IPS DF 4.7 (cell line): ENCODE results near the gene ILKAP.

Experiments used
- DNase-seq: peaks from one replicate; pipeline ENCODE4 v3.0.0-alpha.2; 2013; ENCODE audit warnings: low spot score; ENCODE audit errors: extremely low read depth

ILKAP gene

DNA sequence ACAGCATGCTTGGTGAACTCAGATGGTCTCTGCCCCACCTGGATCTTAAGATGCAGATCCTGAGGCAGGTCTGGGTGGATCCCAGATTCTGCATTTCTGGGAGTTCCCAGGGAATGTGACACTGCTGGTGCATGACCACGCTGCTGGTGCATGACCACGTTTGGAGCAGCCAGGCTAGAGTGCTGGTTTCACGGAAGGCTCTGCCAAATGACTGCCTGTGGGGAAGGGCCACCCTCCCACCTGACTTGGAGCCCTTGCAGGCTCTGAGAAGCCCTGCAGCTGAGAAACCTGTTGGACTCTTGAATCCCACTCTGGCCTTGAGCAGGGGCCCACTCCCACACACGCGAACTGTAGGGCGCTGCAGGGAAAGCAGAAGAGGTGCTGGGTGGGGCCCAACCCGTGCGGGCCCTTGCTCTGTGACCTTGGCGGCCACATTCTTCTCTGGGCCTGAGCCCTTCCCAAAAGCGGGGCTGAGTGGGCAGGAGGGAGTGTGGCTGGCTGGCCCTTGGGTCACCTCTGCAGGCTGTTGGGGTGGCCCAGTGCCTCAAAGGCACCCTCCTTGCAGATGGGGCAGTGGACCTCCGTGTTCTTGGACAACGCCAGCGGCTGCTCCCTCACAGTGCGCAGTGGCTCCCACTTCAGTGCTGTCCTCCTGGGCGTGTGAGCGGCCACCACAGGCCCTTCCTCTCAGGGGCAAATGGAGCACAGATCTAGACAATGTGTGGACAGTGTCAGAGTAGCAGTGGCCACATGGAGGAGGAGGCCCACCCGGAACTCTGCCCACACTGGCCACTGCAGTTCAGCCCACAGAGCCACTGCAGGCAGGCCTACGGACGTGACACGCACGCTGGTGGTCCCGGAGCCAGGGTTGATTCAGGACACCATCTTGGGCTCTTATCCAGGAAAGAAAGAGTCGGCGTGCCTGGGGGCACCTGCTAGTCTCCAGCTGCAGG lies 36.8 kb downstream of the ILKAP start:
- DNase-seq, result no peak

DNA sequence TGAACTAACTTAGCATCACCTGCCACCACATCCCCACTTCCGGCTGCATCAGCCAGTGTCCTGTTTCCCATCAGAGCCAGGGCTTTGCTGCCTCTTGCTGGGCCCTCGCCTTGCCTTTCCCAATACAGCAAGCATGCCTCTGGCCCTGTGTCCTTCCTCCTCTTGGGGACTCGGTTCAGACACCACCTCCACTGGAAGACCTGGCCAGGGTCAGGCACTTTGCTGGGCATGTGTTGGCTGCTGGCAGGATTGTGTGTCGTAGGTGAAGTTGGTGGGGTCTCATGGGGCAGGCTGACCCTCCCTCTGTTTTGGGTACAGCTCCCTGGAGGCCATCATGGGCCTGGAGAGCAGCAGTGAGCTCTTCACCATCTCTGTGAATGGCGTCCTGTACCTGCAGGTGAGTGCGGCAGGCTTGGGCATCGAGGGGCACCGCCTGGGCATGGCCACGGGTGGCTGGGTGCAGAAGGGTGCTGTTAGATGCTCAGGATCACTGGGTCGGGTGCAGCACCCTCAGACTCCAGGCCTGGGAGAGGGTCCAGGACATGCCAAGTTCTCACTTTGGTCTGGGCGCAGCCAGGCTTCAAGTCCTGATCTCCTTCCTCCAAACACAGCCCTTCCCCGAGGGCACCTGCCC lies 38.1 kb downstream of the ILKAP start:
- DNase-seq, result no peak

DNA sequence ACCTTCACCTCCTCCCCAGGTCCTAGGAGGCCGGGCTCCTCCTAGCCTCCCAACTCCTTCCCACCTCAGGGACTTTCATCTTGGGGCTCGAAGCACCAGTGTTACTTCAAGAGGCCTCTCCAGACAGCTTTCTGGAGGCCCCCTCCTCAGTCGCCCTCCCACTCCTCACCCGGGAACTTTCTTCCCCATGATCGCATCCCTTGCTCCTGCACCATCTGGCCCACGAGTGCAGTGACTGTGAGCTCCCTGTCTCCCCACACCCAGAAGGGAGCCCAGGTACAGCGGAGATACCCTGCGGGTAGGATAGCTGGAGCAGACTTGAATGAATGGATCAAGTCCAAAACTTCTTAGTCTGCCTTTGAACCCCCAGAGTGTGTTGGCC lies 38.6 kb downstream of the ILKAP start:
- DNase-seq, result no peak

DNA sequence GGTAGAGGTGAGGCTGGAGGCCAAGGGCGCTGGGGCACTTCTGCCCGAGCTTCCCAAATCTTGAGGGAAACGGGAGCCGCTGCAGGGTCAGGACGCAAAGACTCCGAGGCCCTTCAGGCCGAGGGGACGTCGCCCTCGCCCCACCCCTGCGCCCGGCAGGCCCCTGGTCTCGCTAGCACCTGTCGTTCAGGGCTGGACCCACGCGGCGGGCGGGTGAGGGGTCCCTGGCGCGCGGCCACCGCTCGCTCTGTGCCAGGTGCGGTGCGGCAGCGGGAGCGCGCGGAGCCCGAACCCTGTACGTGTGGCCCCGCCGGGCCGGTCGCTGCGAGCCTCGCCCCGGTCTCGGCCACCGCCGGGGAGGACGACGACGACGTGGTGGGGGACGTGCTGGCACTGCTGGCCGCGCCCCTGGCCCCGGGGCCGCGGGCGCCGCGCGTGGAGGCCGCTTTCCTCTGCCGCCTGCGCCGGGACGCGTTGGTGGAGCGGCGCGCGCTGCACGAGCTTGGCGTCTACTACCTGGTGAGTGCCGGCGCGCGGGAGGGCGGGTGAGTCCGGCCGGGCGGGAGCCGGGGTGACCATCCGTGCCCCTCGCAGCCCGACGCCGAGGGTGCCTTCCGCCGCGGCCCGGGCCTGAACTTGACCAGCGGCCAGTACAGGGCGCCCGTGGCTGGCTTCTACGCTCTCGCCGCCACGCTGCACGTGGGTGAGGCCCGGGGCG lies 39.9 kb downstream of the ILKAP start:
- no peak for DNase-seq

DNA sequence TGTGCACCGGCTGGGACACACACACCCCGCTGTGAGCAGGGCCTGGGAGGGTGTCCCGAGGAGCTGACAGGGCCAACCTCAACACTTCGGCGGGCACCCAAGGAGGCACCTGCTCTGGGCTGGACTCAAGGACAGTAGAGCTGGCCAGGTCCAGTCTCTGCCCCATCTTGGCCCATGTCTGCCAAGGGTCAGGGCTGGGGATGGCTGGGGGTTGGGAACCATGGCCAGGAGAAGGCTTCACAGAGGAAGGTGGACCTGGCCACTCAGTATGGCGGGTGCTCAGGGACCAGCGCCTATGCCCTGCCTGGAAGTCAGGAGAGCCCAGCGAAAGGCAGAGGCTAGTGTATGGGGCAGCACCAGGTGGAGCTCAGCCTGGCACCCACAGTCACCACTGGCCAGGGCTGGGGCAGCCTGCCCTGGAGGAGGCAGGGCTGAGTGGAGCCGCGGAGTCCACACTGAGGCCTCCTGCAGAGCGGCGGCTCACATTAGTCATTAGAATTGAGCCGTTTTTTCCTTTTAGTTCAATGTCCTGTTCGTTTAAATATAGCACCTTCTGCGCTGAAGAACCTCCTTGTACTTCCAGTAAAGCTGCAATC lies 40.6 kb downstream of the ILKAP start:
- no peak for DNase-seq

DNA sequence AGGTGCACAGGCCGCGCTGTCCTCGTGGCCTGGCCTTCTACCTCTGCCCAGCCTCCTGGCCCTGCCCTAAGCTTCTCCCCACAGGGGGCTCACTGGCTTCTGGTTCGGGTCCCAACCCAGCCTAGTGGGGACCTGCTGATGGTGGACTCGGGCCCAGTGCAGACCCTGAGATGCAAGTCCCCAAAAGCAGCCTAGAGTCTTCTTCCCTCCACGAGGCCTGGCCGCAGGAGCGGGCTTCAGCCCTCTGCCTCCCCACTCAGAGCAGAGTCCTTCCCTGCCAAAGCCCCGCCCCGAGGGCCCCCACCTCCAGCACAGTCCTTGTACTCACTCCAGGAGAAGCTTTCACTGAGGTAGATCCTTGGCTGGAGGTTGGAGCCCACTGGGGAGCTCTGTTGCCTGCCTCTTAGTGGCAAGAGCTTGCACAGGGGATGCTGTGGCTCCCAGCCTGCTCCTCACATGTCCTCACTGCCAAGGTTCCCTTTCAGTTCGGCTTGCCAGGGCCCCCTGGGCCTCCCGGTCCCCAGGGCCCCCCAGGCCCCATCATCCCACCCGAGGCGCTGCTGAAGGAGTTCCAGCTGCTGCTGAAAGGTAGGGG lies 41.1 kb downstream of the ILKAP start:
- no peak for DNase-seq

DNA sequence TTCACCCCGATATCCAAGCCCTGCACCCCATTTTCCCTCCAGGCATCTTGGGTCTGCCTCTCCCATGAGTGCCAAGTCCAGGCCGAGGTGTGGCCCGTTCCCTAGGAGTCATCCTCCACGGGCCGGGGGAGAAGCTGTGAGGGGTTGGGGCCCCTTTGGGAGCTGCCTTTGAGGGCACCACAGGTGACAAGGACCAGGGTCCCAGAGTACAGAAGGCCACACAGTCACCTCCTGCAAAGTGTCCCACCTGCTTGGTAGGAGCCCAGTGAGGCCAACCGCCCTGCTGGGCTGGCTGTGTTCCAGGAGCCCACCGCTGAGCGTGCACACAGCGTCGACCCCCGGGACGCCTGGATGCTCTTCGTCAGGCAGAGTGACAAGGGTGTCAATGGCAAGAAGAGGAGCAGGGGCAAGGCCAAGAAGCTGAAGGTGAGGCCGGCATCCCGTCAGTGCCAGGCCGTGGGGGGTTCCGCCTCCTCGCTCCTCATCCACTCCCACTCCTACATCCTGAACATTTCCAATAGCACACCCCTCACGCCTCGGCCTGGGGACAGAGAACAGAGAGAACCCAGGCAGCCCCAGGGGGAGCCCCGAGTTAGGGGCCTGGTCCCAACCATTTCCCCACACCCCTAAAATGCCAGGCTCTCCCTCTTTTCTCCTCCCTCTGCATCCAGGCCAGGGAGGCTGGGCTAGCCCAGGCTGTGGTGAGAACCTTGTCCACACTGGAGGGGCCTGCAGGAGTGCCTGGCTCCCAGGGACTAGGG lies 42.0 kb downstream of the ILKAP start:
- no peak for DNase-seq

GRCh38 chr2:238160206-238161129 lies 43.0 kb downstream of the ILKAP start:
- DNase-seq, result no peak

DNA sequence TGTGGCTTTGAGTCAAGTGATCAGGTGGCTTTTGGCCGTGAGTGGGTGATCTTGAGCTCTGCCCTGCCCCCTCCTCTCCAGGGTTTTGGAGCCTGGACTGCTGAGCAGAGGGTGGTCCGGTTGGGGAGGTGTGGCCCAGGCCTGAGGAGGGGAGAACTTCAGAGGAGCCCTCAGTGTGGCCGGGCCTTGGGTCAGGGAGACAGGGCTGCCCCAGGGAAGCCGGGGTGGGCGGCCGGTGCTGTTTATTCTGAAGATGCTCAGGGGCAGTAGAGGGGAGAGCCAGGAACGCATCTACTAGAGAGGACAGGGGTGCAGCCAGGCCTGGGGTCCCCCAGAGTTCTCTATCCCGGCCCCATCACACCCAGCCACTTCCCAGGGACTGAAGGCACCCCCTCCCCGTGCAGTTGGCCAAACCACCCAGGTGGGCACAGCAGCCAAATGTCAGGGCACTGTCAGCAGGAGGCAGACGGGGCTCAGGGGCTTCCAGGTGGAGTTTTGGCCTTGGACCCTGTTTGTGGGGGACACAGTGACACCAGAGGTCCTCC lies 43.8 kb downstream of the ILKAP start:
- no peak for DNase-seq

DNA sequence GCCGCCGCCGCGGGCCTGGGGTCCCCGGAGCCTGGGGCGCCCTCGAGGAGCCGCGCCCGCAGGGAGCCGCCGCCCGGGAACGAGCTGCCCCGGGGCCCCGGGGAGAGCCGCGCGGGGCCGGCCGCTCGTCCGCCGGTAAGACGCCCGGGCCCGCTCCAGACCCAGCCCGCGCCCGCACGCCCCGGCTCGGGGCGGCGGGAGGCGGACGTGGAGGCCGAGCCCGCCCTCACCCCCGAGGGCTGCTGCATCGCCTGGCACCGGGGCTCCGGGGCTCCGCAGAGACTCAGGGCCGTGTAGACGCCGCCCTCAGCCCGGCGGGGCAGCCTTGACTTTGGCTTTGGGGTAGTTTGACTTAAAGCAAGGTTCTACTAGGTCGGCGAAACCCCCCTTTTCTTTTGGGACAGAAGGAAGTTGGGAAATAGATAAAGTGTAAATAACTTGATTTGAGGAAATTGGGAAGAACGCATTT lies 44.4 kb downstream of the ILKAP start:
- DNase-seq, result no peak

DNA sequence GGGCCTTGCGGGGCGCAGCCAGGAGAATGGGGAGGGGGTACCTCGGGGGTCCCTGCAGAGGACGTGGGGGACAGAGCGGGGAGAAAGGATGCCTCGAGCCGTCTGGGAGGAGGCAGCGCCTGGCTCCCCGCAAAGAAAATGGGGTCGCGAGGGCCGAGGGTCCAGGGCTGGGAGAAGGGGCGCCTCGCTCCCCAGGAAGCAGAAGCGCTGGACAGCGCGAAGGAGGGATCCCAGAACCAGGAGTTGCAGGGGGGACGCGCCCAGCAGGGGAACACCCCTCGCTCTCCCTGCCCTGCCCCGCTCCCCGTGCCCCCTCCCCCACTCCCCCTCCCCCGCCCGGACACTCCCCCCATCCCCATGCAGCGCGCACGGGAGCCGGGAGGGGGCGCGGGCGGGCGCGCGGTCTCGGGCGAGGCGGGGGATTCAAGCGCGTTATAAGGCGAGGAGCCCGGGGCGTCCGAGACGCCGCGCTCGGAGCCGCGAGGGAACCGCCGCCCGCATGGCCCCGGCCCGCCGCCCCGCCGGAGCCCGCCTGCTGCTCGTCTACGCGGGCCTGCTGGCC lies 44.9 kb downstream of the ILKAP start, which contains the start of gene ERFE:
Gene ERFE, plus strand, starts transcription at position 462 of the 562 bp plus-strand sequence. Its CDS starts 38 bp downstream, at position 500.
- DNase-seq, result no peak

DNA sequence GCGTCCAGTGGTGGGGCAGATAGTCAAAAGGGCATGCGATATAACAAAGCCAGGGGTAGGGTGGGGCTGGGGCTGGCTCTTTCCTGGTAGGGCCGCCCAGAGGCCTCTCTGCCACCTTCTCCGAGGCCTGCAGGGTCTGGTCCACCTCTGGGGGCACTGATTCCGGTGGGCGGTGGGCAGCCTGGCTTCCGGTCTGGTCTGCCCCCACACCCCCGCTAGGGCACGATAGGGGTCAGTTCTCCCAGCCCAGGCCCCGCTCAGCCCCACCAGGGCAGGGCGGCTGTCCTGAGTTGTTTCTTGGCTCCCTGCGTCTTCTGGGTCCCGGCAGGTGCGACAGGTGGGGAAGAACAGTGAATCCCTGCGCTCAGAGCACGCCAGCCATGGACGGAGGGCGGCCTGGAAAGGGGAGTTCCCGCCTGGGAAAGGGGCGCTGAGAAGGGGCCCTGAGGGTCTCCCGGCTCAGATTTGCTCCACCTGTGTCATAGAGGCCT lies 45.4 kb downstream of the ILKAP start:
- no peak for DNase-seq

DNA sequence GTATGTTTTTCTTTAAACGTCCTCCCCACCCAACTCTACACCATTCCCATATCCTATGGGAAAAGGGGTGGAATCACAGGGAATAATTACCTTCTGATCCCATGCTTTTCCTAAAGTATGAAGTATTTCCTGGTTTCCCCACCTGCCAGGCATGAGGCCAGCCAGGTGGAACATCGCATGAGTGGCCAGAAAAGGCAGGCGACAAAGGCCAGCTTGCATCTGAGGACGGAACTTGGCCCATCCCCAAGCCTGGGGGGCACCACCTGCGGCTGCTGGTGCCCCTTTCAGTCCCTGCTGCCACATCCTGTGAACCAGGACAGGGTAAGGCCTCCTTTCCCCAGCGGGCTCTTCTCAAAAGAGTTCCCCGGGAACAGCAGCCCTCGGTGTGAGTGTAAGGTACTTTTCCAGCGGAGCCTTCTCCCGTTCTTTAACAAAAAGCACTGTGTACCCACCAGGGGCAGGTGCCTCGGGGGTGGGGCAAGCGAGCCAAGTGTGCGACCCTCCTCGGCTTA lies 45.9 kb downstream of the ILKAP start:
- DNase-seq, result no peak

GRCh38 chr2:238155761-238156694 lies 47.5 kb downstream of the ILKAP start:
- no peak for DNase-seq

DNA sequence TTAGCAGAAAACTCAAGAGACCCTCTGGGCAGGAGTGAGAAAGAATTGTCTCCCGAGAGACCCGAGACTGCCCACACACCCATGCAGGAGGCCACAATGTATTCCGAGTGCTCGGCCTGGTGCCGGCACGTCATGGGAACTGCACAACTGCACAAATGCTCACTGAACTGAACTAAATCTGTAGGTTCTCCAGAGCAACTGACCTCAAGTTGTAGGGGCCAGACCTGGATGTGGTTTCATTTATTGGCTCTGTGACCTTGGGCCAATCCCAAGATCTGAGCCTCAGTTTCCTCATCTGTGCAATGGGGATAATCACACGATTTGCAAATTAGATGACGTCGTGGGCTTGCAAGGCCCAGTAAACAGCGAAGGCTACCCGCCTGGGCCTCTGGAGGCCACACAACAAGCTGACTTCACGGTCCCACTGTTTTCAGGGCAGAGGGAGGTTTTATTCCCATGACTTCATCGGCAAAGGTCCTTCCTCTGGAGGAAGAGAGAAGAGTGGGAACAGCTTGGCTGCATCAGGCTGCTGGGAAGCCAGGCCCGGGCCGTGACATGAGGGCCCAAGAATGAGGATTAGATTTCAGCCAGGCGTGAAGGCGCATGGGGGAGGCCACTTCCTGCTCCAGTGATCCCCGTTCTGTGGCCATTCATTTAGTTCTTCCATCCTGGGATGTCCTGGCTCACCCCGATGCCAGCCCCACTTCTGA lies 48.3 kb downstream of the ILKAP start:
- no peak for DNase-seq

GRCh38 chr2:238154570-238154969 lies 48.9 kb downstream of the ILKAP start:
- no peak for DNase-seq
